ENCODE measurements around the gene BGN.

Gene BGN

DNA sequence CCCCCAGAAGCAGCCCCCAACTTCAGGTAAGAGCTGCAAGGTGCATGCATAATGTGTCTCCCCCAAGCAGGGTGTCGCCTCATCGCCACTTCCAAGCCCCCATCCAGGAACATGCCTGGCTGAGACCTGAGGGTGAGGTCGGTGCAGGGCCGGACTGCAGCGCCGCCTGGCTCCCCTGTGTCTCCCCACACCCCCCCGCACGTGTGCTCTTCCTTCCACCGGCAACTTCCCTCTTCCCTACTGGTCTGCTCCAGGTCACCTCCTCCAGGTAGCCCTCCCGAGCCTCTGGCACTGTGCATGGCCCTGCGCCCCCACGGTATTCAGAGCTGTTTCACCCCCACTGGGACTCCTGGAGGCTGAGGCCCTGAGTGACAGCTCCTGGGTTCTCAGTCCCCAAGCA is 2.2 kb upstream of the BGN start:
- no peaks in the 10 kb centered on the region for H3K9me3 ChIP-seq (ENCODE audit: control insufficient read depth, insufficient read depth, low read depth, low read length)
- H3K27ac ChIP-seq (ENCODE audit: extremely low read depth, low read depth, low read length) = no peak overlapping the region
- no peak overlapping the region for H3K4me3 ChIP-seq (ENCODE audit: low read depth, low read length)
- H3K4me1 ChIP-seq (ENCODE audit: control insufficient read depth, insufficient read depth, low read length) = no peaks in the 10 kb centered on the region
- POLR2A ChIA-PET = no interaction called here
- CTCF ChIA-PET = interaction anchor here (1.0 to 5.3 kb wide), 3 partner anchors 14 to 47 kb away, joined by 3 to 30 read pairs (median 5); no protein-coding TSS in a partner anchor
- no peaks in the 10 kb centered on the region for H3K36me3 ChIP-seq (ENCODE audit: control insufficient read depth in 2 of 2, insufficient read depth in 1 of 2, low read length in 2 of 2)
- TF ChIP-seq GLIS2 (tag by site-specific recombination; IDR thresholded peaks at IDR 0.05) (0 out of 2 replicates have a peak, but pooled peaks have one; percentile 10), ZNF837 (tag by site-specific recombination; IDR thresholded peaks at IDR 0.05) (no peak)

DNA sequence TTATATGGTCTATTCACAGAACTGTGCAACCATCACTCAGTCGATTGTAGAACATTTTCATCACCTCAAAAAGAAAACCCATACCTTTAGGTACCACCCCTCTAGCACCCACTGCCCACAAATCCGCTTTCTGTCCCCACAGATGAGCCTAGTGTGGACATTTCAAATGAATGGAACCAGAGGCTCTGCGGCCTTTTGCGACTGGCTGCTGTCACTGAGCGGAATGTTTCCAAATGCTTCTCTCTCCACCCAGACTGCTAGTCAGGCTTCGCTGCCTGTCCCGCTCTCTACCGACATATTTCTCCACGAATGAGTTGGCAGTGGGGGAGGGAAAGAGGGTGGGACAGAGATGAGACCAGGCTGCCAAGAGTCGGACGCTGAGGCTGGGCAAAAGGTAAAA is 1.7 kb upstream of the BGN start:
- Histone ChIP-seq H3K4me1 (ENCODE audit: control insufficient read depth, insufficient read depth, low read length) (no peaks in the 10 kb centered on the region), H3K36me3 (ENCODE audit: control insufficient read depth in 2 of 2, insufficient read depth in 1 of 2, low read length in 2 of 2) (no peaks in the 10 kb centered on the region), H3K27ac (ENCODE audit: extremely low read depth, low read depth, low read length) (no peak overlapping the region), H3K9me3 (ENCODE audit: control insufficient read depth, insufficient read depth, low read depth, low read length) (no peaks in the 10 kb centered on the region), H3K4me3 (ENCODE audit: low read depth, low read length) (no peak overlapping the region)
- no peak for TF ChIP-seq GLI2 (tag by site-specific recombination; IDR thresholded peaks at IDR 0.05; ENCODE audit: borderline replicate concordance, low read depth)
- no peak for TF ChIP-seq ZNF223 (tag by site-specific recombination; IDR thresholded peaks at IDR 0.05)
- no peak for TF ChIP-seq KLF10 (tag by site-specific recombination; IDR thresholded peaks at IDR 0.05)
- no peak for TF ChIP-seq FEZF1 (tag by site-specific recombination; IDR thresholded peaks at IDR 0.05)
- no peak for TF ChIP-seq KLF1 (tag by site-specific recombination; IDR thresholded peaks at IDR 0.05)
- TF ChIP-seq, protein P1, sequence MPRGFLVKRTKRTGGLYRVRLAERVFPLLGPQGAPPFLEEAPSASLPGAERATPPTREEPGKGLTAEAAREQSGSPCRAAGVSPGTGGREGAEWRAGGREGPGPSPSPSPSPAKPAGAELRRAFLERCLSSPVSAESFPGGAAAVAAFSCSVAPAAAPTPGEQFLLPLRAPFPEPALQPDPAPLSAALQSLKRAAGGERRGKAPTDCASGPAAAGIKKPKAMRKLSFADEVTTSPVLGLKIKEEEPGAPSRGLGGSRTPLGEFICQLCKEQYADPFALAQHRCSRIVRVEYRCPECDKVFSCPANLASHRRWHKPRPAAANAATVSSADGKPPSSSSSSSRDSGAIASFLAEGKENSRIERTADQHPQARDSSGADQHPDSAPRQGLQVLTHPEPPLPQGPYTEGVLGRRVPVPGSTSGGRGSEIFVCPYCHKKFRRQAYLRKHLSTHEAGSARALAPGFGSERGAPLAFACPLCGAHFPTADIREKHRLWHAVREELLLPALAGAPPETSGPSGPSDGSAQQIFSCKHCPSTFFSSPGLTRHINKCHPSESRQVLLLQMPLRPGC (tag by site-specific recombination; IDR thresholded peaks at IDR 0.05) = no peak
- TF ChIP-seq, protein P2, sequence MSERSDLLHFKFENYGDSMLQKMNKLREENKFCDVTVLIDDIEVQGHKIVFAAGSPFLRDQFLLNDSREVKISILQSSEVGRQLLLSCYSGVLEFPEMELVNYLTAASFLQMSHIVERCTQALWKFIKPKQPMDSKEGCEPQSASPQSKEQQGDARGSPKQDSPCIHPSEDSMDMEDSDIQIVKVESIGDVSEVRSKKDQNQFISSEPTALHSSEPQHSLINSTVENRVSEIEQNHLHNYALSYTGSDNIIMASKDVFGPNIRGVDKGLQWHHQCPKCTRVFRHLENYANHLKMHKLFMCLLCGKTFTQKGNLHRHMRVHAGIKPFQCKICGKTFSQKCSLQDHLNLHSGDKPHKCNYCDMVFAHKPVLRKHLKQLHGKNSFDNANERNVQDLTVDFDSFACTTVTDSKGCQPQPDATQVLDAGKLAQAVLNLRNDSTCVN (tag by site-specific recombination; optimal IDR thresholded peaks at IDR 0.05) = no peak
- TF ChIP-seq, protein P3, sequence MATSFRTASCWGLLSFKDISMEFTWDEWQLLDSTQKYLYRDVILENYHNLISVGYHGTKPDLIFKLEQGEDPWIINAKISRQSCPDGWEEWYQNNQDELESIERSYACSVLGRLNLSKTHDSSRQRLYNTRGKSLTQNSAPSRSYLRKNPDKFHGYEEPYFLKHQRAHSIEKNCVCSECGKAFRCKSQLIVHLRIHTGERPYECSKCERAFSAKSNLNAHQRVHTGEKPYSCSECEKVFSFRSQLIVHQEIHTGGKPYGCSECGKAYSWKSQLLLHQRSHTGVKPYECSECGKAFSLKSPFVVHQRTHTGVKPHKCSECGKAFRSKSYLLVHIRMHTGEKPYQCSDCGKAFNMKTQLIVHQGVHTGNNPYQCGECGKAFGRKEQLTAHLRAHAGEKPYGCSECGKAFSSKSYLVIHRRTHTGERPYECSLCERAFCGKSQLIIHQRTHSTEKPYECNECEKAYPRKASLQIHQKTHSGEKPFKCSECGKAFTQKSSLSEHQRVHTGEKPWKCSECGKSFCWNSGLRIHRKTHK (tag by site-specific recombination; IDR thresholded peaks at IDR 0.05) = no peak
- no peak for TF ChIP-seq ZNF549 (tag by site-specific recombination; IDR thresholded peaks at IDR 0.05)
- CTCF ChIA-PET = interaction anchor here (5.3 kb wide), 1 partner anchor 14 kb away, joined by 30 read pairs; no protein-coding TSS in a partner anchor
- POLR2A ChIA-PET = no interaction called here

DNA sequence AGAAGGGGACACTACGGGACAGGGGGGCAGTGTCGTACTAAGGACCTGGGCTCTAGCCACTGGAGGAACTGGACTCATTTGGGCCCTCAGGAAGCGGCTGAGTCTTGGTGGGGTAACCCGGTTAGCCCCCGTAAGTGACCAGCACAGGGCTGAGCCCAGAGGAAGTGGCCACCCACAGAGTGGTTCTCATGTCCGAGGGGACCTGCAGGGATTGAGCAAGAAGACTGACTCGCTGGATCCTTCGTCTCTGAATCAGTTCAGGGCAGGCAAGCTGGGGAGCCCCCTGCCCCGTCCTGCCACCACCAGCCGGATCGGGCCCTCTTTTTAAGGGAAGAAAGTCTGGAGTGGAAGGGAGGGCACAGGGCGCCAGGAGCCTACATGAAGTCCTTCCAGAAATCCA is 719 bp upstream of the BGN start:
- Histone ChIP-seq H3K27ac (ENCODE audit: extremely low read depth, low read depth, low read length) (no peak overlapping the region), H3K4me1 (ENCODE audit: control insufficient read depth, insufficient read depth, low read length) (no peaks in the 10 kb centered on the region), H3K4me3 (ENCODE audit: low read depth, low read length) (no peak overlapping the region), H3K36me3 (ENCODE audit: control insufficient read depth in 2 of 2, insufficient read depth in 1 of 2, low read length in 2 of 2) (no peaks in the 10 kb centered on the region), H3K9me3 (ENCODE audit: control insufficient read depth, insufficient read depth, low read depth, low read length) (no peaks in the 10 kb centered on the region)
- ChIA-PET POLR2A (no interaction called here), CTCF (no interaction called here)
- TF ChIP-seq ZFP41 (tag by site-specific recombination; IDR thresholded peaks at IDR 0.05; ENCODE audit: borderline replicate concordance) = no peak
- no peak for TF ChIP-seq ZNF416 (tag by site-specific recombination; IDR thresholded peaks at IDR 0.05)
- no peak for TF ChIP-seq ZNF48 (tag by site-specific recombination; IDR thresholded peaks at IDR 0.05)

DNA sequence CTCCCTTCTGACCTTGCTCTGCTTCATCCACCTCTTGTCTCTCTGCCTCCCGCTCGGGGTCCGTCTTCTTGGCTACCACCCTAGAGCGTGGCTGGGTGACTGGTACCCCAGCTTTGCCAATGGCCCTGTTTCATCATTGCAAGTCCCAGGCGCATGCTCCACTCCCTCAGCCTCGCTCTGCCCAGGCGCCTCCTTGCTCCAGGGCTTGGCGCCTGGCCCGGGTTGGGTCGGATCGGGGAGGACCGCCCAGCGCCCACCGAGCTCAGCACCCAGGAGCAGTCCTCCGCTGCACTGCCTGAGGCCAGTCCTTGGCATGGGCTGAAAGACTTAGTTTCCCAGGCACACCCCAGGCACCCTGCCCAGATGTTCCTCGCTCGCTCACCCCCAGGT is 577 bp downstream of the BGN start:
- H3K27ac ChIP-seq (ENCODE audit: extremely low read depth, low read depth, low read length) = no peak overlapping the region
- H3K4me1 ChIP-seq (ENCODE audit: control insufficient read depth, insufficient read depth, low read length) = no peaks in the 10 kb centered on the region
- no peak for TF ChIP-seq ZNF677 (tag by site-specific recombination; IDR thresholded peaks at IDR 0.05)
- CTCF ChIA-PET = interaction anchor here (0.6 to 2.3 kb wide), 2 partner anchors 23 to 97 kb away, joined by 3 to 7 read pairs; no protein-coding TSS in a partner anchor
- H3K9me3 ChIP-seq (ENCODE audit: control insufficient read depth, insufficient read depth, low read depth, low read length) = no peaks in the 10 kb centered on the region
- H3K36me3 ChIP-seq (ENCODE audit: control insufficient read depth in 2 of 2, insufficient read depth in 1 of 2, low read length in 2 of 2) = no peaks in the 10 kb centered on the region
- H3K4me3 ChIP-seq (ENCODE audit: low read depth, low read length) = no peak overlapping the region
- POLR2A ChIA-PET = no interaction called here
